Endothelial cell of umbilical vein (primary cell): ENCODE results near the gene CHGA. TPM values are rescaled to one million over a fixed set of nuclear protein-coding genes. Genes with fewer than 3 reads are reported as not detected.

Source experiments
- BruUV-seq: library from RNA; stranded (reverse); fragments of 400-500 nt; replicated peaks from 2 replicates; lab custom pipeline; 2021; lab: Mats Ljungman, UMichigan
- CTCF ChIA-PET: fragments of 300-600, 350-600 bp; sonication (Branson Sonifier 250); formaldehyde crosslinking; loops from one replicate; lab custom pipeline; 2021; ENCODE audit warnings: antibody characterized with exemption, inconsistent platforms; lab: Charles Lee
- POLR2A ChIA-PET: fragments of 300-600, 350-600 bp; sonication (Branson Sonifier 250); formaldehyde crosslinking; loops from one replicate; lab custom pipeline; 2021; ENCODE audit warnings: antibody characterized with exemption, inconsistent platforms; lab: Charles Lee
- DNase-seq: peaks from one replicate; pipeline ENCODE4 v3.0.0-alpha.2; 2011; ENCODE audit warnings: low read depth, low spot score
- FAIRE-seq: peaks from 2 replicates; lab custom pipeline; 2011; peaks lifted over from hg19 to GRCh38; lab: Jason Lieb, UNC
- H2AFZ ChIP-seq: 2 replicates; pipeline ENCODE4 v1.6.0; 2012; ENCODE audit warnings: low read depth, low read length, control low read depth, inconsistent platforms
- H3K27ac ChIP-seq: 2 replicates; pipeline ENCODE4 v1.5.1; 2011; ENCODE audit warnings: low read depth, mild to moderate bottlenecking, control low read depth, low read length, moderate library complexity; ENCODE audit not compliant: insufficient read depth
- H3K27me3 ChIP-seq, 2 experiments: 2 replicates each; pipeline versions ENCODE4 v1.6.0 to v1.6.1; 2011; ENCODE audit warnings: low read length in 2 of 2, mixed read lengths in 1 of 2; ENCODE audit not compliant: control insufficient read depth in 2 of 2, insufficient read depth in 2 of 2
- H3K36me3 ChIP-seq, 2 experiments: 2 replicates in 1 of 2; 3 replicates in 1 of 2; pipeline ENCODE4 v1.5.1; 2011; ENCODE audit warnings: low read length in 2 of 2, mild to moderate bottlenecking in 1 of 2, moderate library complexity in 1 of 2; ENCODE audit not compliant: control insufficient read depth in 2 of 2, insufficient read depth in 2 of 2; ENCODE audit errors: extremely low read depth in 1 of 2
- H3K4me1 ChIP-seq: 3 replicates; pipeline ENCODE4 v1.5.1; 2011; ENCODE audit warnings: mild to moderate bottlenecking, low read length; ENCODE audit not compliant: control insufficient read depth, insufficient read depth; ENCODE audit errors: extremely low read depth
- H3K4me2 ChIP-seq: 2 replicates; pipeline ENCODE4 v1.6.1; 2011; ENCODE audit warnings: low read length, control low read depth, mixed read lengths; ENCODE audit not compliant: insufficient read depth
- H3K4me3 ChIP-seq, 3 experiments: fragments of 200-600 bp in 1 of 3; sonication (generic), shearing (Covaris generic) in 1 of 3; replicated peaks in 1 of 3; 2 replicates each; pipeline ENCODE4 v1.5.1; 2011 to 2016; ENCODE audit warnings: control low read depth in 3 of 3, low read length in 3 of 3, mild to moderate bottlenecking in 2 of 3, inconsistent platforms in 1 of 3, low read depth in 1 of 3, moderate library complexity in 1 of 3; ENCODE audit not compliant: insufficient read depth in 1 of 3
- H3K79me2 ChIP-seq: 2 replicates; pipeline ENCODE4 v1.6.0; 2012; ENCODE audit warnings: low read length, inconsistent platforms; ENCODE audit not compliant: control insufficient read depth, insufficient read depth
- H3K9ac ChIP-seq: replicated peaks from 2 replicates; pipeline ENCODE3; 2011; ENCODE audit warnings: low read length, control low read depth; ENCODE audit not compliant: insufficient read depth; ENCODE audit errors: extremely low read depth
- H3K9me1 ChIP-seq: replicated peaks from 3 replicates; pipeline ENCODE4 v1.6.0; 2011; ENCODE audit warnings: mild to moderate bottlenecking, low read length; ENCODE audit not compliant: control insufficient read depth, insufficient read depth; ENCODE audit errors: extremely low read depth
- H3K9me3 ChIP-seq: replicated peaks from 2 replicates; pipeline ENCODE4 v1.5.1; 2012; ENCODE audit warnings: low read length, inconsistent platforms; ENCODE audit not compliant: control insufficient read depth, insufficient read depth
- H4K20me1 ChIP-seq: replicated peaks from 2 replicates; pipeline ENCODE3; 2011; ENCODE audit warnings: mild to moderate bottlenecking, low read length; ENCODE audit not compliant: control insufficient read depth, insufficient read depth; ENCODE audit errors: extremely low read depth
- EZH2 ChIP-seq: IDR thresholded peaks from 2 replicates; pipeline ENCODE4 v1.6.1; 2012; ENCODE audit warnings: borderline replicate concordance, low read depth, mild to moderate bottlenecking, moderate library complexity, low read length, inconsistent platforms; ENCODE audit not compliant: severe bottlenecking
- FOS ChIP-seq: IDR thresholded peaks from 2 replicates; pipeline ENCODE4 v1.6.1; 2011; ENCODE audit warnings: mild to moderate bottlenecking, low read length, moderate library complexity, borderline replicate concordance; ENCODE audit not compliant: insufficient read depth
- GATA2 ChIP-seq: IDR thresholded peaks from 2 replicates; pipeline ENCODE4 v1.7.0; 2011; ENCODE audit warnings: low read depth, mild to moderate bottlenecking, moderate library complexity, mixed read lengths, low read length; ENCODE audit not compliant: insufficient read length, insufficient read depth
- JUN ChIP-seq: IDR thresholded peaks from 2 replicates; pipeline ENCODE4 v1.6.1; 2011; ENCODE audit warnings: borderline replicate concordance, low read depth; ENCODE audit not compliant: insufficient read length, insufficient read depth
- MYC ChIP-seq: IDR thresholded peaks from one replicate; pipeline ENCODE4 v1.6.1; 2011; ENCODE audit warnings: mild to moderate bottlenecking, low read depth, low read length
- POLR2A ChIP-seq: IDR thresholded peaks from 2 replicates; pipeline ENCODE4 v1.6.1; 2012; ENCODE audit warnings: low read depth, mild to moderate bottlenecking, control low read depth, low read length
- POLR2AphosphoS5 ChIP-seq: IDR thresholded peaks from 2 replicates; pipeline ENCODE4 v1.6.1; 2012; ENCODE audit warnings: low read depth, mild to moderate bottlenecking, control low read depth, low read length, moderate library complexity; ENCODE audit not compliant: insufficient read depth
- dilution Hi-C: fragments of 300-500 bp; cut with MboI; formaldehyde crosslinking; loops from one replicate; pipeline ENCODE4 v1.15.0; 2019; ENCODE audit warnings: low sequenced_read_pairs; ENCODE audit not compliant: extremely low pct_ligation_motif_present
- intact Hi-C: fragments of 100-400 bp; cut with micrococcal nuclease; formaldehyde crosslinking; loops from one replicate; pipeline ENCODE4 v1.10.0; 2022
- polyA plus RNA-seq, 4 experiments: library from polyadenylated mRNA; depleted of rRNA in 3 of 4; stranded (reverse) in 3 of 4; unstranded in 1 of 4; fragments of >200 nt; gene quantifications; 2 replicates each; pipeline versions ENCODE4 v1.2.1 to v1.2.3, GENCODE V29; 2011 to 2012; ENCODE audit warnings: missing spikeins in 1 of 4
- total RNA-seq: library from RNA; stranded (reverse); gene quantifications from 2 replicates; pipeline ENCODE4 v1.2.3, GENCODE V29; 2021
- TF ChIP-seq, protein P1 (sequence below): IDR thresholded peaks from 2 replicates; pipeline ENCODE4 v1.6.1; 2011; ENCODE audit not compliant: insufficient read depth, insufficient read length
- TF ChIP-seq, protein P2 (sequence below), 2 donors: IDR thresholded peaks; 1 replicate in 1 of 2; 2 replicates in 1 of 2; pipeline ENCODE4 v1.5.1; 2011; ENCODE audit warnings: low read length in 2 of 2, mild to moderate bottlenecking in 2 of 2, moderate library complexity in 2 of 2, control low read depth in 1 of 2, inconsistent platforms in 1 of 2, low read depth in 1 of 2; ENCODE audit not compliant: insufficient read depth in 1 of 2; ENCODE audit errors: extremely low read depth in 1 of 2

Gene CHGA
- total and polyA plus RNA-seq, 2 donors (not counting 3 experiments of a cell fraction or from before 2014, with no cell fraction given): not detected

DNA sequence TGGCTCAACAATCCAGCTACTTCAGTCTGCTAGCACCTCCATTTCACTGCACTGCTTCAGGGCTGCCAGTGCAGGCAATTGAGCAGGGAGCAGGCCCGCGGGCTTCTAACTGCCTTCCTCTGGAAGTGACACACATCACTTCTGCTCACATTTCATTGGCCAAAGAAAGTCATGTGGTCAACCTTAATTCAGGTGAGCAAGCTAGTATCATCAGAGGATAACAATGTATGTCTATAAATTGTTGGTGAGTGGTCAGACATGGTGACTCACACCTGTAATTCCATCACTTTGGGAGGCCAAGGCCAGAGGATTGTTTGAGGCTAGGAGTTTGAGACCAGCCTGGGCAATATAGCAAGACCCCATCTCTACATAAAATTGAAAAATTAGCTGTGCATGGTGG lies 22.3 kb upstream of the CHGA start:
- Histone ChIP-seq H3K79me2 (no peaks in the 10 kb centered on the region), H3K9me1 (no peaks in the 10 kb centered on the region), H3K4me2 (no peak overlapping the region), H2AFZ (no peak overlapping the region), H3K9ac (no peak overlapping the region), H3K4me3 (no peak overlapping the region), H3K36me3 (no peaks in the 10 kb centered on the region), H3K4me1 (no peaks in the 10 kb centered on the region), H3K27ac (no peak overlapping the region), H3K27me3 (peaks cover 0 to 10% of the 10 kb centered on the region in 2 experiments), H3K9me3 (no peaks in the 10 kb centered on the region), H4K20me1 (no peaks in the 10 kb centered on the region)
- BruUV-seq: no TSS peak
- FAIRE-seq (no peak), DNase-seq (no peak)
- CTCF ChIA-PET: no interaction called here
- TF ChIP-seq GATA2 (no peak), JUN (no peak), FOS (no peak), EZH2 (no peak)
- intact Hi-C loops (no loop called here), dilution Hi-C loops (no loop called here)
- POLR2A ChIA-PET: no interaction called here

DNA sequence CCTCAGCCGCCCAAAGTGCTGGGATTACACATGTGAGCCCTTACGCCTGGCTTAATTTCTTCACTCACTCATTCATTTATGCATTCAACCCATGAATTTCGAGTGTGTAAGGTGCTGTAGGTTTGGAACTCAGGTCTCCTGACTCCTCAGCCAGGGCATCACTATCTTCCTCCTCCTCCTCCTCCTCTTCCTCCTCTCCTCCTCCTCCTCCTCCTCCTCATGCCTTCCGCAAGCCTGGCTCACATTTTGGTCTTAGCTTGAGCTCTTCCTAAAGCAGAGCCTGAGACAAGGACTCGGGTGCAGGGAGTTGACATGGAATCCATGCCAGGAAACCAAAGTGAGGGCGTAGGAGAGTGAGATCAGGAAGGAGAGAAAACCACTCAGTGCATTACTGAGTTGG lies 20.8 kb upstream of the CHGA start:
- dilution Hi-C loops: no loop called here
- H3K9me3 ChIP-seq: no peaks in the 10 kb centered on the region
- no peak overlapping the region for H3K9ac ChIP-seq
- no peaks in the 10 kb centered on the region for H3K36me3 ChIP-seq
- no peaks in the 10 kb centered on the region for H3K9me1 ChIP-seq
- intact Hi-C loops: no loop called here
- peaks cover 0 to 15% of the 10 kb centered on the region in 2 experiments for H3K27me3 ChIP-seq
- CTCF ChIA-PET: no interaction called here
- no peaks in the 10 kb centered on the region for H4K20me1 ChIP-seq
- POLR2A ChIA-PET: interaction anchor here (0.7 kb wide), 1 partner anchor 283 kb away, joined by 3 read pairs; the partner anchor contains the start of gene LYSET
- no TSS peak for BruUV-seq
- no peak overlapping the region for H3K27ac ChIP-seq
- TF ChIP-seq, protein P1, sequence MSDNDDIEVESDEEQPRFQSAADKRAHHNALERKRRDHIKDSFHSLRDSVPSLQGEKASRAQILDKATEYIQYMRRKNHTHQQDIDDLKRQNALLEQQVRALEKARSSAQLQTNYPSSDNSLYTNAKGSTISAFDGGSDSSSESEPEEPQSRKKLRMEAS: no peak
- TF ChIP-seq EZH2 (no peak), JUN (no peak), GATA2 (no peak), POLR2AphosphoS5 (no peak), POLR2A (no peak), FOS (no peak), MYC (no peak)
- TF ChIP-seq, protein P2, sequence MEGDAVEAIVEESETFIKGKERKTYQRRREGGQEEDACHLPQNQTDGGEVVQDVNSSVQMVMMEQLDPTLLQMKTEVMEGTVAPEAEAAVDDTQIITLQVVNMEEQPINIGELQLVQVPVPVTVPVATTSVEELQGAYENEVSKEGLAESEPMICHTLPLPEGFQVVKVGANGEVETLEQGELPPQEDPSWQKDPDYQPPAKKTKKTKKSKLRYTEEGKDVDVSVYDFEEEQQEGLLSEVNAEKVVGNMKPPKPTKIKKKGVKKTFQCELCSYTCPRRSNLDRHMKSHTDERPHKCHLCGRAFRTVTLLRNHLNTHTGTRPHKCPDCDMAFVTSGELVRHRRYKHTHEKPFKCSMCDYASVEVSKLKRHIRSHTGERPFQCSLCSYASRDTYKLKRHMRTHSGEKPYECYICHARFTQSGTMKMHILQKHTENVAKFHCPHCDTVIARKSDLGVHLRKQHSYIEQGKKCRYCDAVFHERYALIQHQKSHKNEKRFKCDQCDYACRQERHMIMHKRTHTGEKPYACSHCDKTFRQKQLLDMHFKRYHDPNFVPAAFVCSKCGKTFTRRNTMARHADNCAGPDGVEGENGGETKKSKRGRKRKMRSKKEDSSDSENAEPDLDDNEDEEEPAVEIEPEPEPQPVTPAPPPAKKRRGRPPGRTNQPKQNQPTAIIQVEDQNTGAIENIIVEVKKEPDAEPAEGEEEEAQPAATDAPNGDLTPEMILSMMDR (IDR thresholded peaks at IDR 0.05; ENCODE audit: extremely low read depth in 1 of 2, insufficient read depth in 1 of 2, low read depth in 1 of 2, low read length in 2 of 2): no peak
- no peak overlapping the region for H3K4me3 ChIP-seq
- H3K4me1 ChIP-seq: no peaks in the 10 kb centered on the region
- no peaks in the 10 kb centered on the region for H3K79me2 ChIP-seq
- no peak overlapping the region for H2AFZ ChIP-seq
- DNase-seq: no peak
- H3K4me2 ChIP-seq: no peak overlapping the region
- no peak for FAIRE-seq
